IMR-90 (cell line): ENCODE measurements around the gene WFDC12. TPM values are rescaled to one million over a fixed set of nuclear protein-coding genes. Genes with fewer than 3 reads are reported as not detected.

Experiments used
- ATAC-seq: fragments of 200-7000 bp; cut with Tn5 transposase; 2 replicates; pipeline ENCODE4 v1.9.1; 2020; ENCODE audit warnings: low read depth, mild to moderate bottlenecking, moderate library complexity
- BruUV-seq: library from RNA; stranded (reverse); fragments of 400-500 nt; replicated peaks from 2 replicates; lab custom pipeline; 2021; lab: Mats Ljungman, UMichigan
- CTCF ChIA-PET: fragments of 300-600 bp; formaldehyde crosslinking; extraction: SDS; loops from one replicate; lab custom pipeline; 2021; ENCODE audit warnings: antibody characterized with exemption; lab: Yijun Ruan, JAX
- POLR2A ChIA-PET: fragments of 300-600 bp; sonication (Branson Sonifier 250); formaldehyde crosslinking; loops from one replicate; lab custom pipeline; 2022; ENCODE audit warnings: antibody characterized with exemption; ENCODE audit not compliant: unreplicated experiment; lab: Charles Lee
- DNase-seq: peaks from one replicate; pipeline ENCODE4 v3.0.0; 2013
- H2AFZ ChIP-seq: replicated peaks from 2 replicates; pipeline ENCODE3; 2013; ENCODE audit warnings: low read length, mild to moderate bottlenecking; ENCODE audit not compliant: poor library complexity
- H2AK5ac ChIP-seq: 2 replicates; pipeline ENCODE4 v1.6.1; 2013; ENCODE audit warnings: low read depth, low read length, inconsistent platforms
- H2AK9ac ChIP-seq: replicated peaks from 2 replicates; pipeline ENCODE3; 2013; ENCODE audit warnings: mild to moderate bottlenecking, low read depth, low read length, moderate library complexity; ENCODE audit not compliant: poor library complexity
- H2BK120ac ChIP-seq: 2 replicates; pipeline ENCODE4 v1.6.1; 2013; ENCODE audit warnings: low read depth, low read length, inconsistent platforms
- H2BK15ac ChIP-seq: 3 replicates; pipeline ENCODE4 v1.6.1; 2013; ENCODE audit warnings: low read depth, low read length, inconsistent platforms
- H2BK20ac ChIP-seq: 2 replicates; pipeline ENCODE4 v1.6.1; 2013; ENCODE audit warnings: low read depth, mild to moderate bottlenecking, inconsistent platforms, low read length, moderate library complexity
- H2BK5ac ChIP-seq: 2 replicates; pipeline ENCODE4 v1.6.1; 2013; ENCODE audit warnings: mild to moderate bottlenecking, low read depth, low read length, inconsistent platforms; ENCODE audit not compliant: poor library complexity, severe bottlenecking
- H3K14ac ChIP-seq: replicated peaks from 2 replicates; pipeline ENCODE4 v1.6.1; 2013; ENCODE audit warnings: low read depth, low read length, inconsistent platforms
- H3K18ac ChIP-seq: 2 replicates; pipeline ENCODE4 v1.6.1; 2013; ENCODE audit warnings: low read depth, low read length, control low read depth
- H3K23ac ChIP-seq: 2 replicates; pipeline ENCODE4 v1.6.1; 2013; ENCODE audit warnings: low read depth, low read length, inconsistent platforms
- H3K27ac ChIP-seq: 2 replicates; pipeline ENCODE4 v1.5.1; 2013; ENCODE audit warnings: mild to moderate bottlenecking, control low read depth, low read length; ENCODE audit not compliant: insufficient read depth
- H3K27me3 ChIP-seq: 2 replicates; pipeline ENCODE4 v1.6.1; 2013; ENCODE audit warnings: low read length; ENCODE audit not compliant: control insufficient read depth, insufficient read depth
- H3K36me3 ChIP-seq: 2 replicates; pipeline ENCODE4 v1.6.1; 2013; ENCODE audit warnings: low read length, mixed read lengths; ENCODE audit not compliant: control insufficient read depth, insufficient read depth
- H3K4ac ChIP-seq: 2 replicates; pipeline ENCODE4 v1.6.1; 2013; ENCODE audit warnings: low read depth, low read length, inconsistent platforms
- H3K4me1 ChIP-seq: 2 replicates; pipeline ENCODE4 v1.6.1; 2013; ENCODE audit warnings: low read length, mixed read lengths; ENCODE audit not compliant: control insufficient read depth, insufficient read depth
- H3K4me2 ChIP-seq: 2 replicates; pipeline ENCODE4 v1.6.1; 2013; ENCODE audit warnings: low read depth, mild to moderate bottlenecking, control low read depth, low read length, moderate library complexity
- H3K4me3 ChIP-seq: 2 replicates; pipeline ENCODE4 v1.5.1; 2013; ENCODE audit warnings: low read depth, mild to moderate bottlenecking, control low read depth, low read length, moderate library complexity; ENCODE audit not compliant: insufficient read depth
- H3K56ac ChIP-seq: 2 replicates; pipeline ENCODE4 v1.6.1; 2013; ENCODE audit warnings: low read length, inconsistent platforms; ENCODE audit not compliant: insufficient read depth; ENCODE audit errors: extremely low read depth
- H3K79me1 ChIP-seq, 2 experiments: 2 replicates each; pipeline ENCODE4 v1.6.1; 2013; ENCODE audit warnings: low read length in 2 of 2, inconsistent platforms in 1 of 2, low read depth in 1 of 2
- H3K9ac ChIP-seq: 2 replicates; pipeline ENCODE4 v1.6.1; 2013; ENCODE audit warnings: low read depth, low read length, control low read depth
- H3K9me1 ChIP-seq: 2 replicates; pipeline ENCODE4 v1.6.1; 2013; ENCODE audit warnings: low read length, inconsistent platforms; ENCODE audit not compliant: insufficient read depth
- H3K9me3 ChIP-seq: 2 replicates; pipeline ENCODE4 v1.6.1; 2013; ENCODE audit warnings: low read length; ENCODE audit not compliant: control insufficient read depth, insufficient read depth
- H4K20me1 ChIP-seq: 2 replicates; pipeline ENCODE4 v1.6.1; 2013; ENCODE audit warnings: low read length, inconsistent platforms; ENCODE audit not compliant: insufficient read depth
- H4K5ac ChIP-seq: 2 replicates; pipeline ENCODE4 v1.6.1; 2013; ENCODE audit warnings: mild to moderate bottlenecking, low read depth, low read length, control low read depth
- H4K8ac ChIP-seq, 2 experiments: 2 replicates each; pipeline ENCODE4 v1.6.1; 2013; ENCODE audit warnings: low read depth in 2 of 2, low read length in 2 of 2, control low read depth in 1 of 2, inconsistent platforms in 1 of 2
- H4K91ac ChIP-seq: 2 replicates; pipeline ENCODE4 v1.6.1; 2013; ENCODE audit warnings: low read depth, low read length, inconsistent platforms; ENCODE audit not compliant: insufficient read depth
- MXI1 ChIP-seq: IDR thresholded peaks from 2 replicates; pipeline ENCODE4 v1.6.1; 2012; ENCODE audit warnings: low read depth, mild to moderate bottlenecking, low read length, moderate library complexity, borderline replicate concordance
- SMC3 ChIP-seq: fragments of 150-350 bp; IDR thresholded peaks from 2 replicates; pipeline ENCODE4 v1.6.1; 2016; ENCODE audit warnings: low read depth, mild to moderate bottlenecking, antibody characterized with exemption, low read length, moderate library complexity
- WGBS, 2 experiments: methylation state at CpG; one replicate each; pipeline versions ENCODE4 v1.1.5 to v1.1.7; 2013; ENCODE audit warnings: missing lambda C conversion rate in 2 of 2; ENCODE audit not compliant: insufficient read length in 1 of 2; ENCODE audit errors: extremely low coverage in 2 of 2; 5-methylcytosine and 5-hydroxymethylcytosine counted together
- dilution Hi-C: fragments of 300-500 bp; cut with HindIII; formaldehyde crosslinking; loops from one replicate; pipeline ENCODE4 v1.14.3; 2018; ENCODE audit warnings: low sequenced_read_pairs; ENCODE audit not compliant: unreplicated experiment
- in situ Hi-C: fragments of 300-500 bp; cut with MboI; formaldehyde crosslinking; loops from 3 replicates; pipeline ENCODE4 v1.14.3; 2019; ENCODE audit warnings: low sequenced_read_pairs, inconsistent platforms, mixed read lengths
- intact Hi-C: fragments of 100-400 bp; cut with micrococcal nuclease; formaldehyde crosslinking; loops from 2 replicates; pipeline ENCODE4 v1.10.0; 2022
- polyA plus RNA-seq, 3 experiments: library from polyadenylated mRNA; depleted of rRNA; stranded (reverse); fragments of >200 nt; gene quantifications; 2 replicates each; pipeline ENCODE4 v1.2.3, GENCODE V29; 2012; ENCODE audit warnings: low replicate concordance in 1 of 3
- total RNA-seq: library from RNA; depleted of rRNA; stranded (reverse); fragments of >200 nt; gene quantifications from 2 replicates; pipeline ENCODE4 v1.2.3, GENCODE V29; 2012
- TF ChIP-seq, protein P1 (sequence below): fragments of 150-350 bp; IDR thresholded peaks from 2 replicates; pipeline ENCODE4 v1.6.1; 2016; ENCODE audit warnings: low read depth, mild to moderate bottlenecking, low read length, moderate library complexity, borderline replicate concordance

The WFDC12 gene
- total and polyA plus RNA-seq, 2 of the 4 experiments (the other 2 are of a cell fraction): not detected

DNA sequence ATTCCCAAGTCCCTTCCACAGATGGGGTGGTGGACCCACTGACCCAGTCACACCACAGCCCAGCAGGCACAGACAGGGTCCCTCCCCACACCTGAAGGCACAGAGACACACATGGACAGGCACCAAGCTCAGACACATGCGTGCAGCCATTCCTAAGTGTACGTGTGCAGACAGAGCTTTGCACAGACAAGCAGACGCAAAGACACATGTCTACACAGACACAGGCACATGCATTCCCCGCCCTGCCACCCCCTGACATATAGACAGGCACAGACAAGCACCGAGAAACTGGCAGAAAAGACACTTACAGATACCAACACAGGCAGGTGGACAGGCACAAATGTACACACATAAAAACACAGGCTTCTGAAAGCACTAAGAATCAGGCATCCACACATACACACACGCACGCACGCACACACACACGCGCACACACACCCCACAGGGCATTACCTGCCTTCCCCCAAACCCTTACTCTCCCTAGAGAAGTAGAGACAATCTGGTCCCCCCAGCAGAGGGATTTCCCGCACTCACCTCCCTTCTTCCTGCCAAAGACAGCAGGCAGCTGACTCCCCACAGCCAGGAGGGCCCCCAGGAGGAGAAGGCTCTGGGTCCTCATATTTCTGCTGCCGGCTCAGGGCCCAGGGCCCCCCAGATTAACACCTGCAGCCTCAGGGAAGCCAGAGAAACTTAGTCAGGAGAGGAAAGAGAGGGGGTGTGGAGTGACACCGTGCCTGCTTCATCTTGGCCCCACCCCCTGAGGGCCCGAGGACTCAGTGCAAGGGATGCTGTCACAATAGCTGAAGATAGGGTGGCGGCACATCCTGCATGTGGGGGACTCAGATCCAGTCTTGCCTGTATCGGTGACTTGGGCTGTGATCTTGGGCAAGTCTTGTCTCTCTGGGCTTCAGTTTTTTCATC is 9.5 kb downstream of the WFDC12 start, which contains the start of gene WFDC5 (continued):
- TF ChIP-seq, protein P1, sequence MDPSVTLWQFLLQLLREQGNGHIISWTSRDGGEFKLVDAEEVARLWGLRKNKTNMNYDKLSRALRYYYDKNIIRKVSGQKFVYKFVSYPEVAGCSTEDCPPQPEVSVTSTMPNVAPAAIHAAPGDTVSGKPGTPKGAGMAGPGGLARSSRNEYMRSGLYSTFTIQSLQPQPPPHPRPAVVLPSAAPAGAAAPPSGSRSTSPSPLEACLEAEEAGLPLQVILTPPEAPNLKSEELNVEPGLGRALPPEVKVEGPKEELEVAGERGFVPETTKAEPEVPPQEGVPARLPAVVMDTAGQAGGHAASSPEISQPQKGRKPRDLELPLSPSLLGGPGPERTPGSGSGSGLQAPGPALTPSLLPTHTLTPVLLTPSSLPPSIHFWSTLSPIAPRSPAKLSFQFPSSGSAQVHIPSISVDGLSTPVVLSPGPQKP: no peak

DNA sequence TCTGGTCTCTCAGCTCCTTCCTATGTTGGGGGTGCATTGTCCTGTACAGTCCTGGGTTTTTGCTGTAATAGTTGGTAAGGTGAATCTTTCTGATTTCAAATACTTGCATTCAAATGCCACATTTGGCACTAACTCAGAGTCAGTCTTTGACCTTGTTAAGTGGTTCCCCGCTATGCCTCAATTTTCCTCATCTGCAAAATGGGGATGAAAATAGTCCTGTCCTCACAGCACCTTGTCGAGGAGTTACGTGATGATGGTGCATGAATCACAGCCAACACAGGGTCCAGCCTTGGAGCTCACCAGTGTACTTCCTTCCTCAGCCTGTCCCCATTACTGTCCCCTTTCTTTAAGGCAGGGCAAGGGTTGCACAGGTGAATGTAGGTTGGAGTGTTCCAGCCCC is 10.4 kb downstream of the WFDC12 start:
- no peak overlapping the region for H2BK120ac ChIP-seq
- H3K9ac ChIP-seq: no peak overlapping the region
- H2AFZ ChIP-seq: no peak overlapping the region
- H3K4ac ChIP-seq: no peak overlapping the region
- no peak overlapping the region for H2BK5ac ChIP-seq
- H4K91ac ChIP-seq: no peak overlapping the region
- no peak overlapping the region for H2BK20ac ChIP-seq
- H3K23ac ChIP-seq: no peak overlapping the region
- no peaks in the 10 kb centered on the region for H3K4me1 ChIP-seq
- no peak overlapping the region for H2AK9ac ChIP-seq
- H4K20me1 ChIP-seq: no peaks in the 10 kb centered on the region
- no peak overlapping the region for H3K27ac ChIP-seq
- H2AK5ac ChIP-seq: no peak overlapping the region
- no peak overlapping the region for H4K5ac ChIP-seq
- no peak for TF ChIP-seq SMC3
- no peak for TF ChIP-seq MXI1
- no peak for ATAC-seq
- H3K14ac ChIP-seq: no peak overlapping the region
- dilution Hi-C loops: no loop called here
- H3K4me3 ChIP-seq: no peak overlapping the region
- no peak overlapping the region for H2BK15ac ChIP-seq
- H3K36me3 ChIP-seq: no peaks in the 10 kb centered on the region
- H3K18ac ChIP-seq: no peak overlapping the region
- H3K79me1 ChIP-seq: no peaks in the 10 kb centered on the region
- no peak for DNase-seq
- in situ Hi-C loops: loop anchor here (25.0 kb wide), 1 partner anchor 173 kb away; no protein-coding TSS in a partner anchor
- no TSS peak for BruUV-seq
- peaks cover 34% of the 10 kb centered on the region for H3K27me3 ChIP-seq
- no peaks in the 10 kb centered on the region for H3K9me3 ChIP-seq
- H4K8ac ChIP-seq: no peak overlapping the region
- H3K56ac ChIP-seq: no peak overlapping the region
- intact Hi-C loops: no loop called here
- H3K4me2 ChIP-seq: no peak overlapping the region
- no peaks in the 10 kb centered on the region for H3K9me1 ChIP-seq
- ChIA-PET POLR2A (no interaction called here), CTCF (interaction anchor here (0.9 kb wide), 1 partner anchor 70 kb away, joined by 3 read pairs; no protein-coding TSS in a partner anchor)
- WGBS, 2 experiments: no CpG with 5 or more reads among the region's 3 CpGs
